Measurements from ENCODE around the gene ACTN1.

ACTN1 gene

DNA sequence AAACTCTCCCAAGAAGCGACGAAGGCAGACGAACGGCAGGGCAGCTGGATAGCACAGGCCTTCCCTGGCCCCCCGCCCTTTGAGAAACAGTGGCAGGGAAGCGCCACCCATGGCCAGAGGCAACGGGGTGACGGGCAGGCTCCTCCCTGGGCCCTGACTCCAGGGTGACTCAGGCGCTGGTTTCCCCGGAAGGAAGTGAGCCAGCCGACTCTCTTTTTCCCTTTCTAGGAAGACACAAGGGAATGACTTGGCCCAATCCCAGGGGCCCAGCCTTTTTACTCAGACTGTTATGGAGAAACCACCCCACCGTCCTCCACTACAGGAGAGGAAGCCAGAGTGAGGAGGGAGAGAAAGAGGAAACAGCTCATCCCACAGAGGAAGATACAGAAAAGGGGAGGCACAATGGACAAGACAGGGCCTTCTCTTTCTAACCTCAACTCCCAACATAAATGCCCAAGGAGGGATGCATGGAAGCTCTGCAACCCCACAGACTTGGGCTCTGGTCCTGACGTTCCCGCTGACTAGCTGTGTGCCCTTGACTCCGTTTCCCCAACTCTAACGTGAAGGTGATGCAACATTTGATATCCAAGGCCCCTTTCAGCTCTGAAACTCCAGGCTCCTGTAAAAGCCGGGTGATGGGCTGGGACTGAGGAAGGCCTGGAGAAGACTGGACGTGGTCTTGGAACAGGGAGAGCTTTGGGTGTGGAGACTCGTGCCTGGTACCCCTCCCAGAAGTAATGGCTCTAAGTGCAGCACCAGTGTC, 27.9 kb downstream of the ACTN1 start:
- DNase-seq (ENCODE audit: low read depth) = no peak

DNA sequence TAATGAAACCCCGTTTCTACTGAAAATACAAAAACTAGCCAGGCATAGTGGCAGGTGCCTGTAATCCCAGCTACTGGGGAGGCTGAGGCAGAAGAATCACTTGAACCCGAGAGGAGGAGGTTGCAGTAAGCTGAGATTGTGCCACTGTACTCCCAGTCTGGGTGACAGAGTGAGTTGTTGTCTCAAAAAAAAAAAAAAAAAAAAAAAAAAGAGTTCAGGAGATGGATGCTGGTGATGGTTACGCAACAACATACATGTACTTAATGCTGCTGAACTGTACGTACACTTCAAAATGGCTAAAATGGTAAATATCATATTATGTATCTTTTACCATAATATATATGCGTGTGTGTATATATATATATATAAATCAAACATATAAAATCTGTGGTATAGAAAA, 29.0 kb downstream of the ACTN1 start:
- no peak for DNase-seq (ENCODE audit: low read depth)

DNA sequence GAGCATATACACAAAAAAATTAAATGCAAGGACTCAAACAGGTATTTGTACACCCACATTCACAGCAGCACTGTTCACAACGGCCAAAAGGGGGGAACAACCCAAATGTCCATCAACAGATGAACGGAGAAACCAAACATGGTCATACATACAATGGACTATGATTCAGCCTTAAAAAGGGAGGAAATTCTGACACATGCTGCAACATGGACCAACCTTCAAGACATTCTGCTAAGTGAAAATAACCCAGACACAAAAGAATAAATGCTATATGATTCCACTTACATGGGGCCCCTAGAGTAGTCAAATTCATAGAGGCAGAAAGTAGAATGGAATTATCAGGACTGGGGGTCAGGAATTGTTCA, 29.5 kb downstream of the ACTN1 start:
- DNase-seq (ENCODE audit: low read depth) = no peak

DNA sequence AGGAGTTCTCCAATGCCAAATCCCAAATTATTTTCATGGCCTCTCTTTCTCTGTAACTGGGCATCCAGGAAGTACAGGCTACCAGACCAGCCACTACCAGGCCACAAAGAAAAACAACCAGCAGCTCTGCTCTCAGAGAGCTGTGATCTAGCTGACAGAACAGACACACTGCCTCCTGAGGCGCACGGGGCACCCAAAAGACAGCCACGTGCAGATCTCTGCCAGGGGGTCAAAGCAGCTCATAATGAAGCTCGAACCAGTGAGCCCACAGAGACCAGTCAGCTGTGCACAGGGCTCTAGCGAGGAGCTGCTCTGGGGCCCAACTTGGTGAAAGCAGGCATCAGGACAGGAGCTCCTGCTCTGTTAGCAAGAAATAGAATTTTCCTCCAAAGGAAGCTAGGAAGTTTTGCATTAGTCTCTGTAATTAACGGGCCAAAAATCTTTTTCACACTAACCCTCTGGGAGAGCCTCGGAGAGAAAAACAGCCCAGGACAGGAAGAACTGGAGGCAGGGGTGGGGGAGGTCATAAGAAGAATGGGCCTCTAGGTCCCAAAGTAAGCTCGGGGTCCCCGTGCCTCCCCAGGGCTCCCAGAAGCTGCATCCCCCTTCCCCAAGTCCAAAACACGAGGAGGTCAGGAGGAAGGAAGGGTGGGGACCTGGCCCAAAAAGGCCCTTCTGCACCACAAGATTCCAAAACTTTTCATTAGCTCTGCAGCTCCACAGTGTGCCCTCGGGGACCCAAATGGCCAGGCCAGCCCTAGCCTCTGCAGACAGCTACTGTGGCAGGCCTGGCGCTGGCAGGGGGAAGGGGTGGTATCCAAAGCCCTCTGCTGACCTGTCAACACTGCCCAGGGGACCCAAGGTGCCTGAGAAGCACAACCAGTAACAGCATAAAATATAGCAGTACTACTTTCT, 30.2 kb downstream of the ACTN1 start:
- DNase-seq (ENCODE audit: low read depth) = no peak

DNA sequence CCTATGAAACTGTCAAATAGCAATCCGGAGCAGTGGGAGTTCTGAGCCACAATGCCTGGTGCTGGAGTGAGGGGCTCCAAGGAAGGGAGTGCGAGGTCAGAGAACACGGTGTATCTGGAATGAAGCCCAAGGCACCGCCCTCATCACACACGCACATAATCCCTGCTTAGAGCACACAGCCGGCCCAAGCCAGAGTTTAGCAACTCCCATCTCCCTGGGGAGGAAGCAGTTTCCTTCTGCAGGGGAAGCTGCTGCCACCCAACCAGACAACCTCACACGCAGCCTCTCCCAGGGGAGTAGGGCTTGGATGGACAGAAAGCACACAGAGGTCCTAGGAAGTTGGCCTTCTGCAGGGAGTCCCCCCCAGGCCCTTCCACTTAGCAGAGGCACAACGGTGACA, 31.3 kb downstream of the ACTN1 start:
- no peak for DNase-seq (ENCODE audit: low read depth)

DNA sequence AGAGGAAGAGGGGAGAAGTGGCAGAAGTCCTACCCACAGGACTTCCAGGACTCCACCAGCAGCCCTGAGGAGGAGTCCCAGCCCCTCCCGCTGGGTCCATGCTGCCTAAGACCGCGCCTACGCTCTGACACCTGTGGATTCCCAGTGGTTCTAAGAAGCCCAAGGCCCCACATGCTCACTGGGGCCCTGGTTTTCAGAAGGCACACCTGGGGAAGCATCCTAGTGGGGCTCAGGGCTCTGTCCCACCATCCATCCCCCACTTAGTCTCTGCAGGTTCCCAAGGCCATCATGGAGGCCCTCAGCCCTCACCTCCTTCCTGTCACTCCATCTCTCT, 32.6 kb downstream of the ACTN1 start:
- DNase-seq (ENCODE audit: low read depth) = no peak

DNA sequence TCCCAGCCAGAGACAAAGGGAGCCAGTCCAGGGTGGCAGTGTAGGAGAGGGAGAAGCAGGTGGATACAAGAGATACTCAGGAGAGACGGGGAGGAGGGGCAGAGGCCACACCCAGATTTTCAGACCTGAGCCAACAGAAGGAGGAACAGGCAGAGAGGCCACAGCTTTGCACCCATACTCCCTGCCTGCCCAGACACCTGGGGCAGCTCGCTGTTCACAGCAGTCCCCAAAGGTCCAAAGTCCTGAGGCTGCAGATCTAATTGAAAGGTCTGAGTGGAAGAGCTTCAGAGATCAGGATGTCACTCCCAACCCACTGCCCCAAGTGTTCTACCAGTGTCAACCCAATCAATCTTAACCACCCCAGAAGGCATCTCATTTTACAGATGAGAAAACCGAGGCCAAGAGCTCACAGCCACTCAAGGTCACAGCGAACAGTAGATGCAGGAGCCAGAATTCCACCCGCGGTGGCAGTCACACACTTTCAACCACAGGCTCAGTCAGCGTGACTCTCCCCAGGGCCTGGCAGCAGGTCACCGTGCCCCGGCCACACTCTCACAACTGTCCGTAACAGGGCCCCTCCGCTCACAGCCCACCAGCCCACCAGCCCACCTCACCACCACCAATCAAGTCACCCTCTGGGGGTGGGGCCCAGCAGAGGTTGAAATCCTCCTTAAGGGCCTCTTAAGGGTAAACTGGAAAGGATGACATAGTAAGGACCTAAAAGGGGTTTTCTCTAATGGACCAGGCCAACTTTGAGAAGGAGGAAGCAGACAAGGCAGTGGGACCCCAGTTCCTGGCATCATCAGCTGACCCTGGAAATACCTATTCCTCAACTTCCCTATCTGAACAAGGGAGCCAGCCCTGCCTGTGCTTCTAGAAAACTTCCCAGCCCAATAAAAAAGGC, 33.3 kb downstream of the ACTN1 start:
- DNase-seq (ENCODE audit: low read depth) = no peak

DNA sequence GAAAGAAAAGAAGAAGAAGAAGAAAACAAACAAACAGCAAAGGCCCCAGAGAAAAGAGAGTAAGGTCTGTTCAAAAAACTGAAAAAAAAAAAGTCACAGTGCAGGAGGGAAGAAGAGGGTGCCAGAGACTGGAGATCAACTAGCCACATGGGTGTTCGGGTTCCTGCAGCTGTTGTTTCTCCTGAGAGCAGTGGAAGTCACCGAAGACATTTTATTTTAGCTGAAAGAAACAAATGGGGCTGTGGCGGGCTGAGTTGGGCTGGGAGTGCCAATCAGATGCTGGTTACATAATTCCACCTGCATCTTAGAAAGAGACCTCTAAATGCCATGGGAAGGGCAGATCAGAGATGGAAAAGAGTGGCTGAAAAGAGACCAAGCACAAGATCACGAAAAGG, 33.9 kb downstream of the ACTN1 start:
- no peak for DNase-seq (ENCODE audit: low read depth)

DNA sequence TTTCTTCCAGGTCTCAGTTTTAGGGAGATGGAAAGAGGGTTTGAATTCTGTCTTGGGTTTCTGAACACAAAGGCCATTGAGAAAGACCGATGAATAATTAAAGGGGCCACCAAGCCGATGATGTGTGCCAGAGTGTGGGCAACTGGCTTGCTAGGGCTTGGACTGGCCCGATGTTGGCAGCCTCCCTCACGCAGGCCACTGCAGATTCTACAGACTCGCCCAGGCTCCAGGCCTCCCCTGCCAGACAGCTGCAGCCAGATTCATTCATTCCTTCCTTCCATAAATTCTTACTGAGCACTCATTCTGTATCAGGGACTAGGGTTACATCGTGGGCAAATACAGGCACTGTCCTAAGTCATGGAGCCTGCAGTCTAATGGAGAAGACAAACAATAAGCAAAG, 34.9 kb downstream of the ACTN1 start:
- no peak for DNase-seq (ENCODE audit: low read depth)

DNA sequence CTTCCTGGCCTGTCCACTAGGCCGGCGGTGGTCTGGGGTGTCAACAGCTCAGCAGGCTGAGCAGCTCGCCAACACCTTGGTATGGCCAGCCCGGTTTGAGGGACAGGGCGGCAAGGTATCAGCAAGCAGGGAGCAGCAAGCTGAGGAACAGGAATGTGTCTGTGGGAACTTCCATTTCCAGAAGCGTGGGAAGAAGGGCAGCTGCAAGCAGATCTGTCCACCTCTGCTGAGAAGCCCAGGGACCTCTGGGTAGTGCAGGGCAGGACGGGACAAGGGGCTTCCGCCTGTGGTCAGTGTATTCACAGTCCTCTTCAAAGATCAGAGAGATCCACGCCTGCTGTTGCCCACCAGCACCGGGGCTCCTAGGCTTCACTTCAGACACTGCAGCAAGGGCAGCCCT, 36.0 kb downstream of the ACTN1 start:
- no peak for DNase-seq (ENCODE audit: low read depth)

DNA sequence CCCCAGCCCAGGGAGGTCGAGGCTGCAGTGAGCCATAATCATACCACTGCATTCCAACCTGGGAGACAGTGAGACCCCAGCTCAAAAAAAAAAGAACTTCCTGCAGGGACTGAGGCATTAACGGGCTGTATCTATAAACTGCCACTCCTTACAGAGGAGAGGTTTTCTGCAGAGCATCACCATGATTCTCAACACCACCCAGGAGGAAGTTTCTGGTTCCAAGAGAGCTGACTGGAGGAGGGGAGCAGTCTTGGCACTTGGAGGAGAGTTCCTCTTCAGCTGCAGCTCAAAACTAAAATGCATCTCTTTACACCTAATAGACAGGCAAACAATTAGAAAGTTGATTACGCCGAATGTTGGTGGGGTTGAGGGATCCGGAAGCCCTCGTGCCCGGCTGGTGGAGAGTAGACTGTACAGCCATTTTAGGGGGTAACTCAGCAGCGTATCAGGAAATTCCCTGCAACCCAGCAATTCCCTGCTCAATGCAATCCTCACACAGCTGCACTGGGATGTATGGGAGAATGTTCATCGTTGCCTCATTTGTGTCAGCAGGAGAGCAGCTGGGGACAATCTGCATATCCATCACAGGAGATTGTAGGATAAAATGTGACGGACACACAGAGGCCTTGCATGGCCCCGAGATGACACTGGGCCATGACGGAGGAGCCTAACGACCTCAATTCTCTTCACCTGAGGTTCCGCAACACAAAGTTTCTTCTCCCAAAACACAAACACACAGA, 36.6 kb downstream of the ACTN1 start:
- DNase-seq (ENCODE audit: low read depth) = no peak

DNA sequence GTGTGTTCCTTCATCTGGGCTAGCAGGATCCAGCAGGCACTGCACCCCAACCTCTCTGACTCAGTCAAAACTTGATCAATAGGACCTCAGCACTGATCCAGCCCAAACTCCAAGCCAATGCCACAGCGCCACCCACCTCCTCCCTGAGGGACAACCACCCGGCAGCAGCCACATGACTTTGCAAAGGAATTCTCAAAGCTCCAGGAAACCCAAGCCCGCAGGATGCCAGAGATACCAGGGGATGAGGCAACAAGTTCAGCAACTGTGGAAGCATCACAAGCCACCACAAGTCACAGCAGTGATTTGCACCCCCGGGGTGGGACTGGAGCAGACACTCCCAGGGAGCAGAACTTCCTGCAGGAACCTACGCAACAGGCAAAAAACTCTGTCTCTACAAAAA, 37.3 kb downstream of the ACTN1 start:
- no peak for DNase-seq (ENCODE audit: low read depth)

DNA sequence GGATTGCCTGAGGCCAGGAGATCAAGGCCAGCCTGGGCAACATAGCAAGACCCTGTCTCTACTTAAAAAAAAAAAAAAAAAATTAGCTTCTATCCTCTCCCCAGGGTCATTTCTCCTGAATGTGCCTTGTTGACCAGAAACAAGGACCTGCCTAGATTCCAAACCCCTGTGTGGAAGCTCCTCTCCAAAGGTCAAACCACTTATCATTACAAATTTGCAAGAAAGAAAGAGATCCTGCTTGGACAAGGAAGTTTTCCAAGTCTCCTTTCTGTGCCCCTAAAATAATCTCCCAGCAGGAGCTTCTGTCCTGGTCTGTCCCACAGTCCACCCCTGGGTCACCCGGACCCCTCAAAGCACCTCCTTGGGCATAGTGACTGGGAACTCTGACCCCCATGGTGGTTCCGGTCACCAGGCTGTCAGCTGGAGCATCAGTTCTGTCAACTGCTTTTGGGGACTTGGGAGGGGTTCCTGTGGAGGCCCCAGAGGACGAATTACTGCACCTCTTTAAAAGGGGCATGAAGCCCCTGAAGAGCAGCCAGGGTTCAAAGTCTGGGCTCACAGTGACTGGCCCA, 38.4 kb downstream of the ACTN1 start:
- DNase-seq (ENCODE audit: low read depth) = no peak

DNA sequence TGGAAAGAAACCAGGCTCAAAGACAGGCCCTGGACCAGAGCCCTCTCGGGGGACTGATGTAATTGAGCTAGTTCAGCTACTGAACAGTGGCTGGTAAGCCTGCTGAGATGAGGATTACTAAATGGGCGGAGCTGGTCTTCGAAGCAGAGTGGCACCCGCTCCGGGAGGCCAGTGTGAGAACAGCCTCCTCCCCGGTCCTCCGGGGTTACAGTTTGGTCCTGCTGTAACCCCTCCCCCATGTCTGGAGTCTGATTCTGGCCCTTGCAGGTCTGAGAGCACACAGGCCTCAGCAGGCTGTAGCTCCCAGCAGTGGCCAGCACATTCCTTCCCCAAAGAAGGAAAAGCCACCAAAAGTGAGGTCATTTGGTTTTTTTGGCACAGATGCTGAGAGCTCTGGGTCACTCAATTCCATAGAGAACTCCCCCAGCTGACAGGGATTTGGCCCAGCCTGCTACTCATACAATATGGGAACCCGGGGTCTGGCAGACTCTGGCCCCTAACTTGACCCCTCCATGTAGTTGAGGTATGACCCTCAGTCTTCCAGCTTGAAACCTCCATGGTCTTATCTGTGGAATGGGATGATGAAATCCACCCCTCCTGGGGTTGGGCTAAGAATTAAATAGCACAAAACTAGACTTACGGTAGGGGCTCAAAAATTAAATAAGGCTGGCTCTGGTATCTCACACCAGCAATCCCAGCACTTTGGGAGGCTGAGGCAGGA, 39.0 kb downstream of the ACTN1 start:
- DNase-seq (ENCODE audit: low read depth) = no peak

DNA sequence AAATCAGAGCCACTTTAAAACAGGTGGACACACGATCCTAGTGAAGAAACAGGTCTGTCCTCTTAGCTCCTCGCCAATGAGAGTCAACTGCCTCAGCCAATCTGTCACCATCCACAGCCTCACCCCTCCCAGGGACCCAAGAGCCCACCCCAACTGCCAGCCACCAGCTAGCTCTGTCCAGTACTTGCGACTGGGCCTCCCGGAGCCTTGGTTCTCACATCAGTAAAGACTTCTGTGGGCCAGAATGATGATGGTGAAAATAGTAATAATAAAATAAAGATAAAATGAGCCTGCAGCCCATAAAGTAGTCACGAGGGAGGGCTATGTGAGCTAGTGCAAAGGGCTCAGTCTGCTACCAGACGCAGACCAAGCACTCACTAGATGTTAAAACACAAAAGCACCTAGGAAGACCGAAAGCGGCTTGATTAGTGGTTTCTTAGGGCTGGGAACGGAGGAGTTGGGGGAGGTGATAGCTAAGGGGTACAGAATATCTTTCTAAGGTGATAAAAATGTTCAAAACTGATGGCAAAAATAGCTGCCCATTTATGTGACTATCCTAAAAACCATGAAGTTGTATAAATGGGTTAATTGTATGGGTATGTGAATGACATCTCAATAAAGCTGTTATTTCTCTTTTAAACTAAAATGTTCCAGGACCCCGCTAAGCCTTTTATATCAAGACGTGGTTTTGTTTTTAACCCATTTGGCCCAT, 39.8 kb downstream of the ACTN1 start:
- DNase-seq (ENCODE audit: low read depth) = no peak

DNA sequence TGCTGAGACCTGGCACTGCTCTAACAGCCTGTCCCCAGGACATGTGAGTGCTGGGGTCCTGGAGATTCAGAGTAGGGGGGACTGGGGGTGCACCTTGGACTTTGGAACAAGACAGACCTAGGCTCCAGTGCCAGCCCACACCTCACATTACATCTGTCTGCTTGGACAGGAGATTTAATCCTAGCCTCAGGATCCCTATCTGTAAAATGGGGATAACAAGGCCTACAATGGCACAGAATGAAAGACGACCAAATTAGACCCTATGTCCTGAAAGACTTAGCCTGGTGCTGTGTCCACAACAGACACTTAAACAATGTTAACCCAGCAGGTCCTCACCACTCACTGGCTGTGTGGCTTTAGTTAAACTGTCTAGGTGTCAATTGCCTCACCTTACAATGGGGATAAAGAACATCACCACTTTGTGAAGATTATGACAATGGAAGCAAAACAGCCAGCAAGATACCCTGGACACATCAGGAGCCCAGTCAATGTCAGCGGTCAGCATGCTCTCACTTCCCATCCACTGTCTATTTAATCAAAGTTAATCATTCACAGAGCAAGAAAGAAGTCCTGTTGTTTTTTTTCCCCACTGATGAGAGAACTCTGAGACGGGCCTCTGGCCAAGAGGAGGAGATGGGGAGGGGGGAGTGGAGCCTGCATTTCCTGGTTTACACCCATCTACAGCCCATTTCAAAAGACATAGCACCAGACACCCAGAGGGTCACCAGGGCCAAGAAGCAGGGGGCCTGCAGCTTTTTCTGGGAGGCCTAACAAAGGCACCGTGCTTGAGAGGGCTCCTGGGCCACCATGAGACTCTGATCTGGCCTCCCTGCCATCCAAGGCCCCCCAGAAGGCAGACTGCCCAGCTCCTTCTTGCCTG, 40.6 kb downstream of the ACTN1 start:
- DNase-seq (ENCODE audit: low read depth) = no peak

DNA sequence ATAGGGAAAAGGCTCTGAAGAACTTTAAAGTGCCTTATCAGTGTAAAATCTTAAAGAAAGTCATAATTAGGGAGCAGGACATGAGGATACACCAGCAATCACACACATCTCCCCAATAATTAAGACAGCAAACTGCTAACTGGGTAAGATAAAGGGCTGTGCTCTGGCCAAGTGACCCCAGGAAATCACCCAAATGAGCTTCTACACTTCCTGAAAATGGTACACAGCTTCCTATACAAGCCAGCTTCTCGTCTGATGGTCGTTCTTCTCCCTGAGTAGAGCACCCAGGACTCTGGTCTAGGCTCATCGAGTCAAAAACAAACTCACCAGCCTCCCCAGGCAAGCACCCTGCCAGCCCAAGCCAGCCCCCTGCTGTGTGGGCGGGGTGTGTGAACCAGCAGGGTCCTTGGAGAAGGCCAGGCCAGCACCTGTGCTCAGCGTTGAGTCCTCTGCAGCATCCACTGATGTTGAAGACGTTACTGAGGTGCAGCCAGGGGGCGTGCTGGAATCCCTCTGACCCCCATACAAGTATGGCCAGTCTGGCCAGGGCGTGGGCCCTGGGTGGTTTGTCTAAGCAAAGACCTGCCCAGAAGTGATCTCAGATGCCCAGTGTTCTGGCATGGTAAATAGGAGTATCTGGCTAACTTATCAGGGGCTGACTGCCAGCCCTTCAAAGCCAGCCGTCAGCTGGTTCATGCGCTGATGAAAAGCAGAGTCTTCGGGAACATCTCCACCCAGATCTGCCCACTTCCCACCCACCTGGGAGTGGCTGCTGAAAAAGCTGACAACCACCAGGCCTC, 41.4 kb downstream of the ACTN1 start:
- DNase-seq (ENCODE audit: low read depth) = no peak

DNA sequence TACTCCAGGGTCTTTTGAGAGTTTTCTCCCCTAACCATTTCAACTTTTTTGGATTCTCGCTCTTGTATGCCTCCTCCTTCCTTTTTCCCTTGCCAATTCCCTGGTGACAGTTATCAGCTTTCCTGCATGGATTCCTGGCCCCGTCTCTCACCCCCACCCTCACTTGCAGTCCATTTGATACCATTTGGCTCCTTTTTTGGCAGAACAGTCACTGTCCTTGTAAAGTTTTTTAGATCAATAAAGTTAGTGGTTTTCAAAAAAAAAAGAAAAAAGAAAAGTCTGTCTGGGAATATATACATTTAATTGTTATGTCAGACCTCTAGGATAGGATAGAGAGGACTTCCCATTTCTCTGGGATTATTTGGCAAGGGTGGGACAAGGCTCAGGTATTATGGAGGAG, 42.1 kb downstream of the ACTN1 start:
- DNase-seq (ENCODE audit: low read depth) = no peak

Data from activated T-cell treated with anti-CD3 and anti-CD28 coated beads for 1 hour (primary cell).